ENCODE data around the gene EPB42.

EPB42 gene

GRCh38 chr15:43150191-43150929 is 70.5 kb downstream of the EPB42 start:
- intact Hi-C loops (cut with DNase I): no loop called here
- no peak for DNase-seq

All from head of caudate nucleus (tissue), 42 donors.